Fibroblast of lung (primary cell): ENCODE results near the gene ANAPC16. TPM values are rescaled to one million over a fixed set of nuclear protein-coding genes. Genes with fewer than 3 reads are reported as not detected.

Experiments used
- DNase-seq, 2 donors: peaks; one replicate each; pipeline versions ENCODE4 v3.0.0 to v3.0.0-alpha.2; 2010; ENCODE audit warnings: low read depth in 2 of 2
- H2AFZ ChIP-seq: 2 replicates; pipeline ENCODE4 v1.5.1; 2012; ENCODE audit warnings: low read length, control low read depth, inconsistent platforms
- H3K27ac ChIP-seq: 2 replicates; pipeline ENCODE4 v1.5.1; 2011; ENCODE audit warnings: low read length, control low read depth; ENCODE audit not compliant: insufficient read depth
- H3K27me3 ChIP-seq: 2 replicates; pipeline ENCODE4 v1.5.1; 2011; ENCODE audit warnings: mild to moderate bottlenecking, low read length; ENCODE audit not compliant: control insufficient read depth, insufficient read depth
- H3K36me3 ChIP-seq: 2 replicates; pipeline ENCODE4 v1.5.1; 2011; ENCODE audit warnings: low read length; ENCODE audit not compliant: control insufficient read depth, insufficient read depth
- H3K4me1 ChIP-seq: 2 replicates; pipeline ENCODE4 v1.5.1; 2011; ENCODE audit warnings: low read length; ENCODE audit not compliant: control insufficient read depth, insufficient read depth; ENCODE audit errors: extremely low read depth
- H3K4me2 ChIP-seq: 2 replicates; pipeline ENCODE4 v1.5.1; 2011; ENCODE audit warnings: low read length, control low read depth; ENCODE audit not compliant: insufficient read depth; ENCODE audit errors: extremely low read depth
- H3K4me3 ChIP-seq, 4 experiments: fragments of 200-600 bp in 1 of 4; sonication (generic) in 1 of 4; replicated peaks in 1 of 4; 2 replicates each; pipeline ENCODE4 v1.5.1; 2011 to 2016; ENCODE audit warnings: low read length in 4 of 4, low read depth in 3 of 4, mild to moderate bottlenecking in 3 of 4, control low read depth in 2 of 4, inconsistent platforms in 1 of 4, mixed read lengths in 1 of 4; ENCODE audit not compliant: insufficient read depth in 1 of 4; ENCODE audit errors: control extremely low read depth in 1 of 4
- H3K79me2 ChIP-seq: 2 replicates; pipeline ENCODE4 v1.5.1; 2012; ENCODE audit warnings: mild to moderate bottlenecking, low read length, inconsistent platforms; ENCODE audit not compliant: control insufficient read depth, insufficient read depth
- H3K9ac ChIP-seq: 2 replicates; pipeline ENCODE4 v1.5.1; 2011; ENCODE audit warnings: mild to moderate bottlenecking, low read length, control low read depth; ENCODE audit not compliant: insufficient read depth
- H3K9me3 ChIP-seq: 2 replicates; pipeline ENCODE4 v1.5.1; 2012; ENCODE audit warnings: low read depth, low read length; ENCODE audit not compliant: control insufficient read depth, insufficient read depth
- H4K20me1 ChIP-seq: 2 replicates; pipeline ENCODE4 v1.5.1; 2011; ENCODE audit warnings: low read length; ENCODE audit not compliant: control insufficient read depth, insufficient read depth; ENCODE audit errors: extremely low read depth
- EZH2 ChIP-seq: IDR thresholded peaks from 2 replicates; pipeline ENCODE4 v1.5.1; 2012; ENCODE audit warnings: low read length, control low read depth, mild to moderate bottlenecking; ENCODE audit errors: missing control alignments
- polyA plus RNA-seq, 2 donors: library from polyadenylated mRNA; depleted of rRNA in 1 of 2; stranded (reverse) in 1 of 2; unstranded in 1 of 2; fragments of >200 nt; gene quantifications; 2 replicates each; pipeline ENCODE4 v1.2.1, GENCODE V29; 2011 to 2012; ENCODE audit warnings: missing spikeins in 1 of 2
- total RNA-seq: library from RNA; depleted of rRNA; stranded (reverse); fragments of >200 nt; gene quantifications from 2 replicates; pipeline ENCODE4 v1.2.1, GENCODE V29; 2014
- TF ChIP-seq, protein P1 (sequence below), 2 donors: IDR thresholded peaks in 1 of 2; conservative IDR thresholded peaks in 1 of 2; 1 replicate in 1 of 2; 2 replicates in 1 of 2; pipeline ENCODE4 v1.5.1; 2011 to 2012; ENCODE audit warnings: low read length in 2 of 2, control low read depth in 1 of 2, inconsistent platforms in 1 of 2, low read depth in 1 of 2, mild to moderate bottlenecking in 1 of 2

The ANAPC16 gene
- total and polyA plus RNA-seq, 2 donors (not counting 1 experiment from before 2014, with no cell fraction given): 47.2 to 73.6 TPM

DNA sequence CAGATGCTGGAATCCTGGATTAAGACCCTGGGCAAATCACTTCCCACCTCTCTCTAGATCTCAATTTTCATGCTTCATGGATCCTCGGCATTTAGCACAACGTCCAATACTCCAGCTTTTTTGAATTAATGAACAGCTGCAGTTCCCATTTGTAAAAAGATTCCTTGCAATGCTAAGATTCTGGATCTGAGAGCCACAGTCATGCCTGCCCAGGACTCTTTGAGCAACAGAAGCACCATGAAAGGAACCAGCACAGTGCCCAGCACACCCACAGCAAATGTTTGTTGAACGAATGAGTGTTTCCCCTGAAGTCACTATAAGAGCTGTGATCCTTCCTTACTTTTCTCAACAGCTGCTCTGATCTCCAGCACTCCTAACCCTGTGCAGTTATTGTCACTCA, 37.2 kb downstream of the ANAPC16 start:
- Histone ChIP-seq H3K36me3 (no peaks in the 10 kb centered on the region), H3K4me1 (peaks cover 20% of the 10 kb centered on the region), H2AFZ (no peak overlapping the region), H3K27ac (no peak overlapping the region), H4K20me1 (no peaks in the 10 kb centered on the region), H3K9ac (no peak overlapping the region), H3K4me2 (no peak overlapping the region), H3K9me3 (no peaks in the 10 kb centered on the region), H3K4me3 (no peak overlapping the region), H3K27me3 (no peaks in the 10 kb centered on the region), H3K79me2 (no peaks in the 10 kb centered on the region)
- DNase-seq: no peak
- TF ChIP-seq, protein P1, sequence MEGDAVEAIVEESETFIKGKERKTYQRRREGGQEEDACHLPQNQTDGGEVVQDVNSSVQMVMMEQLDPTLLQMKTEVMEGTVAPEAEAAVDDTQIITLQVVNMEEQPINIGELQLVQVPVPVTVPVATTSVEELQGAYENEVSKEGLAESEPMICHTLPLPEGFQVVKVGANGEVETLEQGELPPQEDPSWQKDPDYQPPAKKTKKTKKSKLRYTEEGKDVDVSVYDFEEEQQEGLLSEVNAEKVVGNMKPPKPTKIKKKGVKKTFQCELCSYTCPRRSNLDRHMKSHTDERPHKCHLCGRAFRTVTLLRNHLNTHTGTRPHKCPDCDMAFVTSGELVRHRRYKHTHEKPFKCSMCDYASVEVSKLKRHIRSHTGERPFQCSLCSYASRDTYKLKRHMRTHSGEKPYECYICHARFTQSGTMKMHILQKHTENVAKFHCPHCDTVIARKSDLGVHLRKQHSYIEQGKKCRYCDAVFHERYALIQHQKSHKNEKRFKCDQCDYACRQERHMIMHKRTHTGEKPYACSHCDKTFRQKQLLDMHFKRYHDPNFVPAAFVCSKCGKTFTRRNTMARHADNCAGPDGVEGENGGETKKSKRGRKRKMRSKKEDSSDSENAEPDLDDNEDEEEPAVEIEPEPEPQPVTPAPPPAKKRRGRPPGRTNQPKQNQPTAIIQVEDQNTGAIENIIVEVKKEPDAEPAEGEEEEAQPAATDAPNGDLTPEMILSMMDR (conservative IDR thresholded peaks at IDR 0.05 in 1 of 2, IDR thresholded peaks at IDR 0.05 in 1 of 2; ENCODE audit: low read depth in 1 of 2, low read length in 2 of 2): no peak
- no peak for TF ChIP-seq EZH2

DNA sequence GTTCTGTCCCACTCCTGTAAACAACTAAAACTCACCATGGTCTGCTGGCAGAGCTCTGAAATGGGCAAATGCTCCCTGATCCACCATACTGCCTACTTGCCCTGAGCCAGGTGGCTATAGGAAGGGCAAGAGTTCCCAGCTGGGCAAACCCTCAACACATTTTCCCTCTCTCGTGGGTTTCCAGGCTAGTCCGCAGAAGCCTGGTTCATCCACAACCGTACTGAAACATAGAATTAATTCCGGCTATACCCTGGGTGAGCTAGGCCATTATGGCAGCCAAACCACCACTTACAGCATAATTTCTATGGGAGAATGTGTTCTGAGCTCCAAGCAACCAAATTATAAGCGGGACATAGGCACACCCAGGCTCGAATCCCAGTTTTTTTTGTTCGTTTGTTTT, 37.8 kb downstream of the ANAPC16 start:
- H2AFZ ChIP-seq: no peak overlapping the region

DNA sequence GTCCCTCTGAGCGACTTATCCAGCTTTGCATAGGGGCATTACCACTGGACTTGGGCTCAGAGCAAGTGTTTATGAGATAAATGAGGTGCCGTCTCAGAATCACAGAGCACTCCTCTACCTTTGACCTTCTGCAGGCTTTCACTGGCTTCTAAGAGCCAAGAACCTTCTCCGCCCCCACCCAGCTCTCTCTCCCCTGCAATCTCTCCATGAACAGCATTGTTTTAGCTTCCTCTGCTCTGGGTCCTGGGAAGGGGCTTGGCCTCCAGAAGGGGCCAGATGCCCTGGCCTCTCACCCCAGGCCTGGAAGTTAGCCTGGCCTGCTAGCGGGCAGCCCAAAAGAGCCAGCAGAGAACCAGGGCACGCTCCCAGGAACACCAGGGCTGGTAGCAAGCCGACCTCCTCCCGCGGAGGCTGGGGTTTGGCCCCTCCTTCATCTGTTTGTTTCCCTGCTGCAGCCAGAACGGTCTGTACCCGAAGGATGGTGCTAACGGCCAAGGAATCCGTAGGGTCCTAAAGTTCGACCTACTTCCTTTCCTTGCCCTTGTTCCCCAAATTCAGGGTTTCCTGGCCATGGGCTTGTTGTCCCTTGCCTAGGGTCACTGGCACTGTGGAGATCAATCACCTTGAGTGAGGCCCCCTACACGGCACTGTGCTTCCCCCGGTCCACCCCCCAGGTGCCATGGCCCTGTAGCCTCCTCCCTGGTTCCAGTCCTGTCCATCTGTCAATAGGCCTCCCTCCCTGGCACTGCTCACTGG, 39.2 kb downstream of the ANAPC16 start:
- H3K9me3 ChIP-seq: no peaks in the 10 kb centered on the region
- H3K27ac ChIP-seq: peak overlapping the region; percentile 31
- DNase-seq: peak; percentile 52 to 95
- no peak overlapping the region for H3K9ac ChIP-seq
- H2AFZ ChIP-seq: peak overlapping the region; percentile 81
- no peaks in the 10 kb centered on the region for H3K27me3 ChIP-seq
- no peaks in the 10 kb centered on the region for H3K79me2 ChIP-seq
- TF ChIP-seq, protein P1 (conservative IDR thresholded peaks at IDR 0.05 in 1 of 2, IDR thresholded peaks at IDR 0.05 in 1 of 2; ENCODE audit: low read depth in 1 of 2, low read length in 2 of 2): no peak
- no peak for TF ChIP-seq EZH2
- peaks cover 24% of the 10 kb centered on the region for H3K4me1 ChIP-seq
- H3K36me3 ChIP-seq: no peaks in the 10 kb centered on the region
- no peaks in the 10 kb centered on the region for H4K20me1 ChIP-seq
- peak overlapping the region; percentile 72 for H3K4me2 ChIP-seq
- H3K4me3 ChIP-seq: peak overlapping the region in 1 of 4 experiments; percentile 35

More for the DNA sequence above, 37.8 kb downstream of the ANAPC16 start:
- Histone ChIP-seq H3K9me3 (no peaks in the 10 kb centered on the region), H3K79me2 (no peaks in the 10 kb centered on the region), H3K27ac (no peak overlapping the region), H3K4me2 (no peak overlapping the region), H3K36me3 (no peaks in the 10 kb centered on the region), H3K9ac (no peak overlapping the region), H4K20me1 (no peaks in the 10 kb centered on the region), H3K27me3 (no peaks in the 10 kb centered on the region), H3K4me1 (peaks cover 17% of the 10 kb centered on the region), H3K4me3 (no peak overlapping the region)
- DNase-seq: no peak
- TF ChIP-seq, protein P1 (conservative IDR thresholded peaks at IDR 0.05 in 1 of 2, IDR thresholded peaks at IDR 0.05 in 1 of 2; ENCODE audit: low read depth in 1 of 2, low read length in 2 of 2): no peak
- no peak for TF ChIP-seq EZH2
